ENCODE results near the gene FLT4.

FLT4 gene

DNA sequence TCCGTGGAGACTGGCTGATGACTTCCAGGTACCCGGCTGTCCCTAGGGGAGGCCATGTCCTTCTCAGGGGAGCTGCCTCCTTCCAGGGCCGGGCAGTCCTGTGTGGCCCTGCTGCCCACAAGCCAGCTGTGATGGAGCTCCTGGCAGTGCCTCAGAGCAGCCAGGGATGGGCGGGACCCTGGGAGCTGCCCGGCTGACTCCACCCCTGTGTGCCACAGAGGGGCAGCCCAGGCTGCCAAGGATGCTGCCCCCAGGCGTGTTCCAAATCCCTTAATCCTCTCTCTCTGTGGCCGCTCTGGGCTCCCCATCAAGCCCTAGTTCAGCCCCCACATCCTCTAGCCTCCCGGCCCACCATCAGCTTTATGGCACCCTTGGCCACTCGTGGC, 51.1 kb downstream of the FLT4 start:
- DNase-seq (ENCODE audit: low spot score): peak; percentile 18
- in situ Hi-C loops (cut with MboI; ENCODE audit: low sequenced_read_pairs, unreplicated experiment): no loop called here
- TF ChIP-seq CTCF (IDR thresholded peaks at IDR 0.05; ENCODE audit: borderline replicate concordance, control extremely low read depth, extremely low read depth, insufficient read depth, missing control alignments): no peak

GRCh38 chr5:180596668-180597231, 52.6 kb downstream of the FLT4 start:
- TF ChIP-seq CTCF (IDR thresholded peaks at IDR 0.05; ENCODE audit: borderline replicate concordance, control extremely low read depth, extremely low read depth, insufficient read depth, missing control alignments): no peak
- no peak for DNase-seq (ENCODE audit: low spot score)
- in situ Hi-C loops (cut with MboI; ENCODE audit: low sequenced_read_pairs, unreplicated experiment): no loop called here

DNA sequence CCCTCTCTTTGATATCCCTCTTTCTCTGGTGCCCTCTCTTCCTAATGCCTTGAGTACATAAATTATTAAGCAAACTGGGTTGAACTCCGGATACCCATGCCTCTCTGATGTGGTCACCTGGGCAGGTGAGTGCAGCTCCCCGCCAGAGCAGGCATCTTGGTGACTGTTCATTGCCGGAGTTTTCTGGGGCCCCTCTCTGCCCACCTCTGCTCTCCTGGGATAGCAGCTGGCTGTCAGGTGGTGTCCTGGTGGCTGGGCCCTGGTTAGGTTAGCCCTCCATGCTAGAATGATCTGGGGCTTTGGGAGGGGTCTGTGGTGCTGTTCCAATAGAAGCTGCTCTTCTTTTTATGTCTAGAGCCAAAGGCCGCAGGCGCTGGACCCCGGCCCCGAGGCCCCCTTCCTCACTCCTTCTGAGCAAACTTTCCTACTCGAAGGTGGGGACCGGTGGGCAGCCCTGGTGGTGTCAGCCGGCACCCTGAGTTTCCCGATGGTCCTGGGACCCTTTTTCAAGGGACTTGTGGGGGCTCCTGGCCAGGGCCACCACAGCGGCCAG, 53.2 kb downstream of the FLT4 start:
- TF ChIP-seq CTCF (IDR thresholded peaks at IDR 0.05; ENCODE audit: borderline replicate concordance, control extremely low read depth, extremely low read depth, insufficient read depth, missing control alignments): no peak
- no peak for DNase-seq (ENCODE audit: low spot score)
- in situ Hi-C loops (cut with MboI; ENCODE audit: low sequenced_read_pairs, unreplicated experiment): no loop called here

- no peak for DNase-seq (ENCODE audit: low spot score)
- no peak for TF ChIP-seq CTCF (IDR thresholded peaks at IDR 0.05; ENCODE audit: borderline replicate concordance, control extremely low read depth, extremely low read depth, insufficient read depth, missing control alignments)
- in situ Hi-C loops (cut with MboI; ENCODE audit: low sequenced_read_pairs, unreplicated experiment): no loop called here
Observed at GRCh38 chr5:180595381-180596114, 53.9 kb downstream of the FLT4 start.

DNA sequence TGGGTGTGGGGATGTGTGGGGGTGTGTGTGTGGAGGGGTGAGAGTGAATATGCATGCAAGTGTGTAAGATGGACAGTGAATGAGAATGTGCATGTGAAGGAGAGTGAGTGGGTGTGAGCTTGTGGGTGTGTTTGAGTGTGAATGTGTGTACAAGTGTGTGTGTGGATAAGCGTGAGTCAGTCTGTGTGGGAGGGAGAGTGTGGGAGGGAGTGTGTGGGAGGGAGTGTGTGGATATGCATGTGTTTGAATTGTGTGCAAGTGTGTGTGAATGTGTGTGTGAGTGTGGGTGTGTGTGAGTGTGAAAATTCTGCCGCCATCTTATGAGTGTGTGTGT, 54.4 kb downstream of the FLT4 start:
- TF ChIP-seq CTCF (IDR thresholded peaks at IDR 0.05; ENCODE audit: borderline replicate concordance, control extremely low read depth, extremely low read depth, insufficient read depth, missing control alignments): no peak
- in situ Hi-C loops (cut with MboI; ENCODE audit: low sequenced_read_pairs, unreplicated experiment): no loop called here
- no peak for DNase-seq (ENCODE audit: low spot score)

- DNase-seq (ENCODE audit: low spot score): no peak
- no peak for TF ChIP-seq CTCF (IDR thresholded peaks at IDR 0.05; ENCODE audit: borderline replicate concordance, control extremely low read depth, extremely low read depth, insufficient read depth, missing control alignments)
- in situ Hi-C loops (cut with MboI; ENCODE audit: low sequenced_read_pairs, unreplicated experiment): no loop called here
Observed at GRCh38 chr5:180594311-180595045, 54.9 kb downstream of the FLT4 start.

Data from GM13976 (cell line).